NCI-H1417 treated with DMSO at 0.1 percent for 48 hours (cell line): ENCODE results near the gene SSTR5.
"Not testable (repeated sequence)": the region's sequence is repeated elsewhere in the genome, so short reads cannot be mapped to it uniquely, and the experiment has no call there.

ENCODE experiments used
- DNase-seq: peaks from one replicate; lab custom pipeline; 2025; lab: John Stamatoyannopoulos, UW

The SSTR5 gene

GRCh38 chr16:1072526-1073261 is at the start of gene SSTR5:
Gene SSTR5 (plus strand): TSS chr16:1072747. CDS start chr16:1078869, 6,122 bp downstream.
- no peak for DNase-seq

- DNase-seq = no peak
Observed at GRCh38 chr16:1024138-1024537, 48.4 kb upstream of the SSTR5 start.

GRCh38 chr16:1025183-1025809 is 47.3 kb upstream of the SSTR5 start:
- DNase-seq = not testable (repeated sequence)

- DNase-seq = no peak
Observed at GRCh38 chr16:1026057-1026783, 46.3 kb upstream of the SSTR5 start.

- DNase-seq = no peak
Observed at GRCh38 chr16:1026784-1027500, 45.6 kb upstream of the SSTR5 start.

- DNase-seq = no peak
Observed at GRCh38 chr16:1027501-1027815, 45.1 kb upstream of the SSTR5 start.

GRCh38 chr16:1028056-1028455 is 44.5 kb upstream of the SSTR5 start:
- DNase-seq = no peak

- DNase-seq = no peak
Observed at GRCh38 chr16:1028524-1029258, 43.9 kb upstream of the SSTR5 start.

GRCh38 chr16:1029259-1029545 is 43.3 kb upstream of the SSTR5 start:
- no peak for DNase-seq

GRCh38 chr16:1030473-1030901 is 42.1 kb upstream of the SSTR5 start:
- no peak for DNase-seq

- no peak for DNase-seq
Observed at GRCh38 chr16:1031666-1032065, 40.9 kb upstream of the SSTR5 start.

GRCh38 chr16:1032607-1033006 is 39.9 kb upstream of the SSTR5 start:
- no peak for DNase-seq

GRCh38 chr16:1033128-1033679 is 39.3 kb upstream of the SSTR5 start:
- no peak for DNase-seq

GRCh38 chr16:1034230-1035065 is 38.1 kb upstream of the SSTR5 start:
- DNase-seq = no peak

- DNase-seq = no peak
Observed at GRCh38 chr16:1035066-1035415, 37.5 kb upstream of the SSTR5 start.

GRCh38 chr16:1036166-1036565 is 36.4 kb upstream of the SSTR5 start:
- DNase-seq = no peak

GRCh38 chr16:1036726-1037393 is 35.7 kb upstream of the SSTR5 start:
- DNase-seq = no peak

GRCh38 chr16:1037394-1038257 is 34.9 kb upstream of the SSTR5 start:
- no peak for DNase-seq

GRCh38 chr16:1038932-1039331 is 33.6 kb upstream of the SSTR5 start:
- no peak for DNase-seq
